ENCODE measurements around the gene VEZT.
"Not testable (repeated sequence)": the region's sequence is repeated elsewhere in the genome, so short reads cannot be mapped to it uniquely, and the experiment has no call there.

The VEZT gene

DNA sequence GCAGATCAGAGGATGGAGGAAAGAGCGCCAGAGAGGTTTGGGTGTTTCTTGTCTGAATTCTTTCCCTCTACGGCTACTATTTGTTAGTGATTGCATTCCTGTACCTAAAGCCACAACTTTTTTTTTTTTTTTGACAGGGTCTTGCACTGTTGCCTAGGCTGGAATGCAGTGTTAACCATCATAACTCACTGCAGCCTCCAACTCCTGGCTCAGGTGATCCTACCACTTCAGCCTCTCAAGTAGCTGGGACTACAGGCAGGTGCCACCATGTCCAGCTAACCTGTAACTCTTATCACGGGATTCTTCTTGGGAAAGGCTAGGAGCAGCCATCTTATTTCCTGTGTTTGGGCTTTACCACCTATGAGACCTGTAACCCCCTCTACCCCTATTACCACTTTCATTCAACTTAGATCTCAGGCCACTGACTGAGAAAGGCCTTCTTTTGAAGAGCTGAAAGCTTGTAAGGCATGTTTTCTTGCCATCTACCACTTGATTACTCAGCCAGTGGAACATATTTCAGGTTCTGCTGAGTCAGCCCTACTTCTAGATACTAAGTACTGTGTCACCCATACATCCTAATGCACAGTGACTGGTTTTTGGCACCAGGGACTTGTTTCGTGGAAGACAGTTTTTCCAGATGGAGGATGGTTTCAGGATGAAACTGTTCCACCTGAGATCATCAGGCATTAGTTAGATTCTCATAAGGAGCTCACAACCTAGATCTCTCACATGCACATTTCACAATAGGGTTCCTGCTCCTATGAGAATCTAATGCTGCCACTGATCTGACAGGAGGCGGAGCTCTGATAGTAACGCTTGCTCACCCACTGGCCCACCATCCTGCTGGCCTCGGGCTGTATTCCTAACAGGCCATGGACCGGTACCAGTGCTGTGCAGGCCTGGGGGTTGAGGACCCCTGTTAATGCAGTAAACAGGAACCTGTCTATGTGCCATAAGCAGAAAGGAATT lies 6.9 kb downstream of the VEZT start:
- DNase-seq (ENCODE audit: low read depth in 2 of 2), result no peak

DNA sequence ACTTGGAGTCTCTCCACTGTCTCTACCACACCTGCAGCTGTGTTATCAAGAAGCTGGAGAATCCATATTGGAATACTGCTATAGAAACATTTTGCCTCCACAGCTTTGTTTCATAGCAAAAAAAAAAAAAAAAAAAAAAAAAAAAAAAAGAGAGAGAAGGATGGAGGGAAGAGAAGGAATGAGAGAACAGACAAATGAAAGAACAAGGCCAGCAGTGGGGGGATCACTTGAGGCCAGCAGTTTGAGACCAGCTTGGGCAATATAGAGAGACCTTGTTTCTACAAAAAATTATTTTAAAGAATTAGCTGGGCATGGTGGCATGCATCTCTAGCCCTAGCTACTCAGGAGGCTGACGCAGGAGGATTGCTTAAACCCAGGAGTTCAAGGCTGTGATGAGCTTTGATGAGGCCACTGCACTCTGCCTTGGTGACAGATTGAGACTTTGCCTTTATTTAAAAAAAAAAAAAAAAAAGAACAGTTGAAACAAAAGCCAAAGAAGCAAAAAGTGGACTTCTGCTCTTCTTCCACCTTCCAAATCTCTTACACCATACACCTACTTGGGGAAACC lies 8.1 kb downstream of the VEZT start:
- DNase-seq (ENCODE audit: low read depth in 2 of 2), result no peak

DNA sequence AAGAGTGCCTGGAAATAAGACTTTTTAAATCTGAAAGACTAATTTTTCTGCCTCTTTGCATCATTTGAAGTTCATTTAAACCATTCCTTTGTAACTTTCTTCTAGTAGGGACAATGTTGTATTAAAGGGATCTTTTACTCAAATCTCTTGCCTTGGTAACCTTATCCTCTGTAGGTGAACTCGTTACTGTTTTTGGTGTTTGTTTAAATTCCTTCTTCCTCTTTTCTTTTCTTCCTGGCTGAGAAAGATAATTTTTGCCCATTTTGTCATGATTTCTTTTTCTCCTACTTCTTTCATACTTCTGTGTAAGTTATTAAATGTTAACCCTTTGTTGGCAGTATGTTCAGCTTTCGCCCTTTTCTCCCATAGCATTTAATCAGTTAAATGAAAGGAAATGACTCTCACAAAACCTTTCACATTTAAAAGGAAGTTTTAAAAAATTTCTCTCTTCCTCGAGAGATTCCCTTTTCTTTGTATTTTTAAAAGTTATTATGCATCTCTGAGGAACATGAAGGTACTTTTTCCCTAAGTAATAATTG lies 10.3 kb downstream of the VEZT start:
- DNase-seq (ENCODE audit: low read depth in 2 of 2), result no peak

DNA sequence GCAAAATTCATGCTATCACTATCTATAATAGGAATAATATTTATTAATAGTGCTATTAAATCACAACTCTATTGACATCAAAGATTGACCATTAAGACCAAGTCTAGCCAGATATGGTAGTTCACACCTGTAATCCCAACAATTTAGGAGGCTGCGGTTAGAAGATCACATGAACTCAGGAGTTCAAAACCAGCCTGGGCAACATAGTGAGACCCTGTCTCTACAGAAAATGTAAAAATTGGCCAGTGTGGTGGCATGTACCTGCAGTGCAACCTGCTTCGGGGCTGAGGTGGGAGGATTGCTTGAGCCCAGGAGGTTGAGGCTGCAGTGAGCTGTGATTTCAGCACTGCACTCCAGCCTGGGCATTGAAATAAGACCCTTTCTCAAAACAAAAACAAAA lies 11.0 kb downstream of the VEZT start:
- no peak for DNase-seq (ENCODE audit: low read depth in 2 of 2)

DNA sequence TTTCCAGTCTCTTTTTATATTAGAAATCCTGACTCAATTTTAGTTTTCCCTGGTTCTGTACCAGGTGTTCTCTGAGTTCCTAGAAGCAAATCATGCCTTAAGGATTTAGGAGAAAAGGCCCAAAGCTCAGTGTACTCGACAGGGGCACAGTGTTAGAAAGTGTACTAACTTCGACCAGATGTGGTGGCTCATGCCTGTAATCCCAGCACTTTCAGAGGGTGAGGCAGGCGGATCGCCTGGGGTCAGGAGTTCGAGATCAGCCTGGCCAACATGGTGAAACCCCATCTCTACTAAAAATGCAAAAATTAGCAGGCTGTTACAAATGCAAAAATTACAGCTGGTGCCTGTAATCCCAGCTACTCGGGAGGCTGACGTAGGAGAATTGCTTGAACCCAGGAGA lies 12.0 kb downstream of the VEZT start:
- DNase-seq (ENCODE audit: low read depth in 2 of 2), result no peak

DNA sequence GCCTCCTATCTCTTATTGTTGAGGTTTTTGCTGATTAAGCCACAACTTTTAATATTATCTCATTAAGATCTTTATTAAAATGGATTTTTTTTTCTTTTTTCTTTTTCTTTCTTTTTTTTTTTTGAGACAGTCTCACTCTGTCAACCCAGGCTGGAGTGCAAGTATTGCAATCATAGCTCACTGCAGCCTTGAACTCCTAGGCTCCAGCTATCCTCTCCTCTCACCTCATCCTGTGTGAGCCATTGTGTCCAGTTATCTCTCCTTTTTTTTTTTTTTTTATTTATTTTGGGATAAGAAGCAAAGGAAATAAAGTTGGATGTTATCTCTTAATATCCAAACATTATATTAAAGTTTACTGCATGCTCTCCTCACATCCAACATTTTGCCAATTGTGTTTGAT lies 12.7 kb downstream of the VEZT start:
- DNase-seq (ENCODE audit: low read depth in 2 of 2), result no peak

DNA sequence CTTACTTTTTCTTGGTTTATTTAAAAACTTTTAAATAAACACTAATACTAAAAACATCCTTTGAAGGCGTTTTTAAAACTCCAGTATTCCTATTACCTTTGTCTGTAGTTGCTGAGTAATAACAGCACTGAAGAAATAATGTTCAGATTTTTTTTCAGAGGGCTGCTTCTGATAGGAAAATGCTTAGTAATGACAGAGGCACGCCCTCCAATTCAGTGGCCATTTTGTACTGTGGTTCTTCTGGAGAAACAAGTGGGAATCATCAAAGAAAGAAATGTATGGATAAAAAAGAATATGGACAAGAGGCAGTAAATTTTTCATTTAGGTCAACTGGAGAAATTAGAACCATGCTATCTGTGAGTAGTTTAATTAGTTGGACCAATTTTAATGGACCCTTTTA lies 13.6 kb downstream of the VEZT start:
- no peak for DNase-seq (ENCODE audit: low read depth in 2 of 2)

DNA sequence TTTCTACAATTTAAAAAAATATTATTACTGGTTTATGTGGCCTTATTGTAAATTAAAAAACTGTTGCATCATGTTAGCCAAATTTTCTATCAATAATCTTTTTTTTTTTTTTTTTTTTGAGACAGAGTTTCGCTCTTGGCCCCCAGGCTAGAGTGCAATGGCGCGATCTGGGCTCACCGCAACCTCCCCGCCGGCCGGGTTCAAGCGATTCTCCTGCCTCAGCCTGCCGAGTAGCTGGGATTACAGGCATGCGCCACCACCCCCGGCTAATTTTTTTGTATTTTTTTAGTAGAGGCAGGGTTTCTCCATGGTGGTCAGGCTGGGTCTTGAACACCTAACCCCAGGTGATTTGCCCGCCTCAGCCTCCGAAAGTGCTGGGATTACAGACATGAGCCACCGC lies 16.6 kb downstream of the VEZT start:
- DNase-seq (ENCODE audit: low read depth in 2 of 2), result not testable (repeated sequence)

DNA sequence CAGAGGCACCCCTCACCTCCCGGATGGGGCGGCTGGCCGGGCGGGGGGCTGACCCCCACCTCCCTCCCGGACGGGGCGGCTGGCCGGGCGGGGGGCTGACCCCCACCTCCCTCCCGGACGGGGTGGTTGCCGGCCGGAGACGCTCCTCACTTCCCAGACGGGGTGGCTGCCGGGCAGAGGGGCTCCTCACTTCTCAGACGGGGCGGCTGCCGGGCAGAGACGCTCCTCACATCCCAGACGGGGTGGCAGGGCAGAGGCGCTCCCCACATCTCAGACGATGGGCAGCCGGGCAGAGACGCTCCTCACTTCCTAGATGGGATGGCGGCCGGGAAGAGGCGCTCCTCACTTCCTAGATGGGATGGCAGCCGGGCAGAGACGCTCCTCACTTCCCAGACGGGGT lies 18.0 kb downstream of the VEZT start:
- not testable (repeated sequence) for DNase-seq (ENCODE audit: low read depth in 2 of 2)

DNA sequence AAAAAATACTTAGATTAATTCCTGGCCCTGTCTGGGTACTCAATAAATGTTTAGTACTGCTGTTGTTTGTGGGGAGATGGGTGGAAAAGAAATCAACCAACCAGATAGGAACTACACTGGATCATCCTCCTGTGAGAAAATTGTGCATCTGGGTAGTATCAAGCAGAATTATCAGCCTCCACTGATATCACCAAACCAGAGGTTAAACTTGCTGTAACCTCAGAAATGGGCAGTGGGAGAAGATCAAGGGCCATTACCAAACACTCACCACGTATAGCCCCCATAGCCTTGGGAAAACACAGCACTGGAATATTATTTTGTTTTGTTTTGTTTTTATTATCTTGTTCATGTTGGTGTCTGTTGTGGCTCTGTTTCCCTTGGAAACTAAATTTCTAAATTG lies 19.7 kb downstream of the VEZT start:
- no peak for DNase-seq (ENCODE audit: low read depth in 2 of 2)

DNA sequence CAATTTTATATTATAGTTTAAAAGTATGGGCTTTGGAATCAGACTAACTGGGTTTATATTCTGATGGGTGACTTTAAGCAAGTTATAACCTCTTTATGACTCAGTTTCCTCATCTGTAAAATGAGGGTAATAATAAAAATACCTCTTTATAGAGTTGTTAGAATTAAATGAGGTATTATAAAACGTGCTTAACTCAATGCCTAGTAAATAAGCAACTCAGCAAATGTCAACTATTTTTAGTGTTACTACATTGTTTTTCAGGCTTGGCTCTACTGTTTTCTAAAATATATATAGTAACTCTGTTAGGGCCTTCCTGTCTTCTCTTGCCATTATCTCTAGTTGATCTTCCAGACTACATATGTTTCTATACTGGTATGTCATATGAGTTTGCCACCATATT lies 20.5 kb downstream of the VEZT start:
- DNase-seq (ENCODE audit: low read depth in 2 of 2), result no peak

DNA sequence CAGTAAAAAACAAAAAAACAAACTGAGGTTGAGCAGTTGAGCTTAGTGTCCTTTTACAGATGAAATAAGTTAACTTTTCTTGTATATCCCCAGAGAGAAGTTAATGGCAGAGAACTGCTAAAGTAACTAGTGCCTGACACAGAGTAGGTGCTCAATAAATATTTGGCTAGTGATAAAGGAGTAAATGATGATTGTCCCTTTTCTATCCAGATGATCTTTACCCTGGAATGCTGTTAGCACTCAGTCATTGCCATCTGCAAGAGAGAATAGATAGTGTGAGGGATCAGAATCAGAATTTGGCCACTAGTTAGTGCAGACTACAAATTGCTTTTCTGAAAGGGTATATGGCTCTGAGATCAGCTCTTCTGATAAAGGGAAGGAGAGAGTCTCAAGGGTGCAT lies 21.6 kb downstream of the VEZT start:
- DNase-seq (ENCODE audit: low read depth in 2 of 2), result no peak

DNA sequence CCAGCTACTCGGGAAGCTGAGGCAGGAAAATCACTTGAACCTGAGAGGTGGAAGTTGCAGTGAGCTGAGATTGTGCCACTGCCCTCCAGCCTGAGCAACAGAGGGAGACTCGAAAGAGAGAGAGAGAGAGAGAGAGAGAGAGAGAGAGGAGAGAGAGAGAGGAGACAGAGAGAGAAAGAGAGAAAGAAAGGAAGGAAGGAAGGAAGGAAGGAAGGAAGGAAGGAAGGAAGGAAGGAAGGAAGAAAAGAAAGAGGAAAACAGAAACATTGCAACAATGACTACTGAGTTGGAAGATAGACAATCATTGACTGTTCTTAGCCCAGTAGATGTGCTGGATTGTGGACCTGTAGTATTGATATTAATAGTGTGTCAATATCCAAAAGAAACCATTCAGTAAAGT lies 22.2 kb downstream of the VEZT start:
- DNase-seq (ENCODE audit: low read depth in 2 of 2), result not testable (repeated sequence)

DNA sequence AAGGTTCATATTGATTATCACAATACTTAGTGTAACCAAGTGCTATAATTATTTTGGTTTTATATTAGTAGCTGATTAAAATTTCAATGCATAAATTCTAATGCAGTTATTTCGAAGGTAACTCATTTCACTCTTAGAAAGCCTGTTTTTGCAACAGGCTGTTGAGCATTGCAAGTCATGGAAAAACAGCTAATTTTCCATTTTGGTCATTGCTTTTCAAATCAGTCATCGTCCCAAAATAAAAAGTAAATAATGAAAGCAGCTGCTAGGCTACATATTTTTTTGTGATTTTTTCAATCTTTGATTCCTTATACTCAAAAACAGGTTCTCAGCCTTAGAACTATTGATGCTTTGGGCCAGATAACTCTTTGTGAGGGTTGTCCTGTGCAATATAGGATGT lies 22.9 kb downstream of the VEZT start:
- no peak for DNase-seq (ENCODE audit: low read depth in 2 of 2)

DNA sequence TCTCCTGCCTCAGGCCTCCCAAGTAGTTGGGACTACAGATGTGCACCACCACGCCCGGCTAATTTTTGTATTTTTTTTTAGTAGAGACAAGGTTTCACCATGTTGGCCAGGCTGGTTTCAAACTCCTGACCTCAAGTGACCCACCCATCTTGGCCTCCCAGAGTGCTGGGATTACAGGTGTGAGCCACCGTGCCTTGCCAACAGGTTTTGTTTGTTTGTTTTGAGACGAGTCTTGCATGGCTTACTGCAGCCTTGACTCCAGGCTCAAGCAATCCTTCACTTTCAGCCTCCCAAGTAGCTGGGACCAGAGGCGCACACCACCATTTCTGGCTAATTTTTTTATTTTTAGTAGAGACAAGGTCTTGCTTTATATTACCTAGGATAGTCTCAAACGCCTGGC lies 23.5 kb downstream of the VEZT start:
- DNase-seq (ENCODE audit: low read depth in 2 of 2), result not testable (repeated sequence)

DNA sequence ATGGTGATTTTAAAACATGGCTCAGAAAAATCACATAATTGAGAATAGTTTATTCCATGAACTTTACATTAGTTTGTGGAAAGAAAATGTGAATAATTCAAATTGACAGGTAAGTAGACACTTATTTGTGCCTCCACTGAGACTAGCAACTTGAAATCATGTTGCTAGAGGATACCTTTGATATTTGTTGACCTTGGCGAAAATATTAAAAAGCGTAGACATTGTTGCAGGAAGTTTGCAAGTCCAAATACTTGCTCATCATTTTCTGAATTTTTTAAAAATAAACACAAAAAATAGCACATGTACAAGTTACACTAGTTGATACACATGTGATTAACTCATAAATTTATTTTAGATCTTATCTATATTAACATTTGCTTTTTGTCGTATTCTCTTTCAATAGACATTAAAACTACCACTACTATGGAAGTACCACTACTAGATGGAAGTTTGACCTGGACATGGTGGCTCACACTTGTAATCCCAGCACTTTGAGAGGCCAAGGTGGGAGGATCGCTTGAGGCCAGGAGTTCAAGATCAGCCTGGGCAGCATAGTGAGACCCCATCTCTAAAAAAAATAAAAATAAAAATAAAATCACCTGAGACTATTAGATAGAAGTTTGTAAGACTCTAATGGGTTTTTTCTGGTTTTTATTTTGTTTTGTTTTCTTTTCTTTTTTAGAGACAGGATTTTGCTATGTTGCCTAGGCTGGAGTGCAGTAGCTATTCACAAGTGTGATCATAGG lies 24.3 kb downstream of the VEZT start:
- no peak for DNase-seq (ENCODE audit: low read depth in 2 of 2)

DNA sequence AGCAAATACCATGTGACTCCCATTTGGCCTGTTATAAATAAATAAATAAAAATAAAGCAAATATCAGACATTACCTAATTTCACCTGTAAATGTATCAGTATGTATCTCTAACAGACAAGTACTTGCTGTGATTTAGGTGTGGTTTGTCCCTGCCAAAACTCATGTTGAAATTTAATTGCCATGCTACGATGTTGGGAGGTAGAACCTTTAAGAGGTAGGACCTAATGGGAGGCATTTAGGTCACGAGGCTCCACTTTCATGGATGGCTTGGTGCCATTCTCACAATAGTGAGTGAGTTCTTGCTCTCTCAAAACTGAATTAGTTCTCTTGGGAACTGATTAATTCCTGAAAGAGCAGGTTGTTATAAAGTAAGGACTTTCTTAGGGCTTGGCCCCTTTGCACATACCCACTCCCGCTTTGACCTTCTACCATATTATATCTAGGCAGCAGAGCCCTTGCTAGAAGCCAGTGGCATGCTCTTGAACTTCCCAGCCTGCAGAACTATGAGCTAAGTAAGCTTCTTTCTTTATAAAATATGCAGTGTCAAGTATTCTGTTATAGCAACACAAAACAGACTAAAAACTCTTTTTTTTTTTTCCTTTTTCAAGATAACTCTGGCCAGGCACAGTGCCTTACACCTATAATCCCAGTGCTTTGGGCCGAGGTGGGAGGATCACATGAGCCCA lies 26.0 kb downstream of the VEZT start:
- DNase-seq (ENCODE audit: low read depth in 2 of 2), result no peak

DNA sequence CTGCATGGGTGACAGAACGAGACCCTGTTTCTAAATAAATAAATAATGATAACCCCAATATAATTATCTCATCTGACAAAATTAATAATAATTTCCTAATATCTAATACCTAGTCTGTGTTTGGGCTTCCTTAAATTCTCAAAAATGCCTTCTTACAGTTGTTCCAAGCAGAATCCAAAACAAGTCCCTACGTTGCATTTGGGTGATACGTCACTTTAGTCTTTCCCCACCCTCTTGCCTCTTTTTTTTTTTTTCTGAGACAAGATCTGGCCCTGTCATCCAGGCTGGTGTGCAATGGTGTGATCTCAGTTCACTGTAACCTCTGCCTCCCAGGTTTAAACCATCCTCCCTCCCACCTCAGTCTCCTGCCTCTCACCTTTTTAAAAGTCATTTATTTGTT lies 26.7 kb downstream of the VEZT start:
- no peak for DNase-seq (ENCODE audit: low read depth in 2 of 2)

DNA sequence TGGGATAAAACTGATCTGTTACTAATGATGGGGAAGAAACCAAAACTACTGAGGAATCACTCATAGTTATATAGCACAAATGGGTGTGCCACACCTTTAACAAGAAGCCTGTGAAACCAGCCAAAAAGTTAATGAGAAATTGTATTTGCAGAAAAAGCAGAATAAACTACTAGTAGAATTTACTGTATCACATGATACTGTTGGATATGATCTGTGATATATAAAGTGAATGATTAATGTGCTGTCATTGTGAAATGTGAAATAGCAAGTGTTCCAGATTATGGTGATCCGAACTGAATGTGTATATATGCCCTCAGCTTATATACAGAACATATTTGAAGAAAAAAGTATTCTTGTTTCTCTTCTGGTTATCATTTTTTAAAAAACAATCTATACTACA lies 30.5 kb downstream of the VEZT start:
- no peak for DNase-seq (ENCODE audit: low read depth in 2 of 2)

DNA sequence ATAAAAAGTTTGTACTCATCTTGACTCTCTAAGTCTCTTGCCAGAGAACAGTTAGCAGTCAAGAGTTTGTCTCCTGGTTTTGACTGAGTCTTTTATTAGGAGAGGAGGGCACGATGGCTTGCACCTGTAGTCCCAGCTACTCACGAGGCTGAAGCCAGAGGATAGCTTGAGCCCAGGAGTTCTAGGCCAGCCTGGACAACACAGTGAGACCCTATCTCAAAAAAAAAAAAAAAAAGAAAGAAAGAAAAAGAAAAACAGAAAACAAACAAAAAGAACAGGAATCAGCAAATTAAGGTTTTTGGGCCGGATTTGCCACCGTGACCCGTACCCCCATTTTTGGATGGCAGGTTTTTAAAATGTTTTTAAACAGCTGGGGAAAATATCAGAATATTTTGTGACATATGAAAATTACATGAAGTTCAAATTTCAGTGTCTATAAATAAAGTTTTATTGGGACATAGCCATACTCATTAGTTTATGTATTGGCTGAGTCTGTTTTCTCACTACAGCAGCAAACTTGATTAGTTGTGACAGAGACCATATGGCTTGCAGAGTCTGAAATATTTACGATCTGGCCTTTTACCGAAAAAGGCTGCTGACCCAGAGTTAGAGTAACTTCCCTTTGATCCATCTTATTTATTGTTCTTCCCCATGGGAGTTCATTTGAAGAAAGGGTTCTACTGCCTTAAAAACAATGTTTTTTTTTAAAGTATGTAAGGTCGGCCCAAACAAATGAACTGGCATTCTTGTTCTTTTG lies 31.2 kb downstream of the VEZT start:
- no peak for DNase-seq (ENCODE audit: low read depth in 2 of 2)

DNA sequence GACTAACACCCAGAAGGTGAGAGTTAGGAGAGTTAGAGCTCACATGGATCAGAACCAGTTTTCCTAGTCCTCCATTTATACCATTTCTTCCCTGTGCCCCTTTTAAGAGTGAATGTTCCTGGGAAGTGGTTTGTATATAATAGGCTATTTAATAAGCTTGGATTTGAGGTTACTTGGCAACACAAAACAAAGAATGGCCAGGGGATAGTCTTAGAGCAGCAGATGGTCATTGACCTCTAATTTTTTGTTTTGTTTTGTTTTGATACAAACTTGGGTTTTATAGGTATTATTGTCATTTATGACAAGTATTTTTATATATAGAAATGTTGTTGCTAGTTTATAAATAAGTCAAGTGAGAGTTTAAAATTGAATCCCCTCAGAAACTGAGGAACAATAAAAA lies 35.8 kb downstream of the VEZT start:
- no peak for DNase-seq (ENCODE audit: low read depth in 2 of 2)

Data from stimulated activated CD4-positive, alpha-beta T cell treated with anti-CD3 and anti-CD28 coated beads, Interleukin-1b, Interleukin-23, amount 100 ng/mL, for 4 hours (primary cell).